Natural killer cell (primary cell): ENCODE results near the gene NEAT1. TPM values are rescaled to one million over a fixed set of nuclear protein-coding genes. Genes with fewer than 3 reads are reported as not detected.
A peak's percentile ranks its signal among the peaks of the same experiment; 100 is the strongest.

Experiments
- ATAC-seq, 3 donors: fragments of 150-1000 bp in 2 of 3; fragments of 200-7000 bp in 1 of 3; cut with Tn5 transposase; 1 replicate in 1 of 3; 2 replicates in 2 of 3; pipeline ENCODE4 v1.10.0; 2021; ENCODE audit warnings: mild to moderate bottlenecking in 2 of 3, moderate library complexity in 2 of 3
- DNase-seq, 2 donors: peaks; one replicate each; pipeline versions ENCODE4 v3.0.0 to v3.0.0-alpha.2; 2013 to 2021; ENCODE audit warnings: mixed read lengths in 1 of 2
- H3K27ac ChIP-seq: one replicate; pipeline ENCODE4 v1.5.1; 2013; ENCODE audit warnings: mild to moderate bottlenecking, low read length
- H3K27me3 ChIP-seq: one replicate; pipeline ENCODE4 v1.6.1; 2013; ENCODE audit warnings: low read length; ENCODE audit not compliant: control insufficient read depth, insufficient read depth
- H3K36me3 ChIP-seq: one replicate; pipeline ENCODE4 v1.6.1; 2013; ENCODE audit warnings: low read length; ENCODE audit not compliant: control insufficient read depth, insufficient read depth
- H3K4me1 ChIP-seq: one replicate; pipeline ENCODE4 v1.6.1; 2013; ENCODE audit warnings: low read length; ENCODE audit not compliant: control insufficient read depth, insufficient read depth
- H3K4me3 ChIP-seq: one replicate; pipeline ENCODE4 v1.5.1; 2013; ENCODE audit warnings: low read length
- H3K9me3 ChIP-seq: one replicate; pipeline ENCODE4 v1.6.1; 2013; ENCODE audit warnings: low read length; ENCODE audit not compliant: control insufficient read depth, insufficient read depth
- H3K27ac Mint-ChIP-seq, 2 donors: one replicate each; pipeline ENCODE4 v1.8.0; 2022; ENCODE audit warnings: mild to moderate bottlenecking in 2 of 2, mixed read lengths in 2 of 2, moderate library complexity in 1 of 2
- H3K27me3 Mint-ChIP-seq, 2 donors: one replicate each; pipeline ENCODE4 v1.8.0; 2022; ENCODE audit warnings: low read depth in 2 of 2, mixed read lengths in 2 of 2
- H3K36me3 Mint-ChIP-seq: one replicate; pipeline ENCODE4 v1.8.0; 2022; ENCODE audit warnings: mixed read lengths
- H3K4me1 Mint-ChIP-seq, 2 donors: one replicate each; pipeline ENCODE4 v1.8.0; 2022; ENCODE audit warnings: mixed read lengths in 2 of 2
- H3K4me3 Mint-ChIP-seq: one replicate; pipeline ENCODE4 v1.8.0; 2022; ENCODE audit warnings: mild to moderate bottlenecking, moderate library complexity, mixed read lengths
- H3K9me3 Mint-ChIP-seq, 2 donors: one replicate each; pipeline ENCODE4 v1.8.0; 2022; ENCODE audit warnings: mixed read lengths in 2 of 2
- CTCF ChIP-seq: fragments of 200-600 bp; IDR thresholded peaks from one replicate; pipeline ENCODE4 v1.8.0; 2022; ENCODE audit warnings: antibody characterized with exemption
- WGBS: methylation state at CpG from one replicate; pipeline ENCODE4 v1.1.7; 2013; ENCODE audit warnings: missing lambda C conversion rate; ENCODE audit not compliant: insufficient coverage; 5-methylcytosine and 5-hydroxymethylcytosine counted together
- intact Hi-C: fragments of 100-400 bp; cut with micrococcal nuclease; formaldehyde crosslinking; loops from one replicate; pipeline ENCODE4 v1.14.2; 2022
- total RNA-seq, 4 donors: library from RNA; stranded (reverse); fragments of 120-200 nt in 1 of 4; gene quantifications; one replicate each; pipeline versions ENCODE4 v1.2.3 to v1.2.4, GENCODE V29; 2013 to 2022

Gene NEAT1
- total RNA-seq, 3 donors from 2014 or later (not counting 1 experiment from before 2014, with no cell fraction given), result 1,031 to 1,768 (median 1,493) TPM

- Histone ChIP-seq H3K27ac (no peak overlapping the region), H3K27me3 (no peaks in the 10 kb centered on the region), H3K4me3 (no peak overlapping the region), H3K36me3 (peaks cover 48% of the 10 kb centered on the region), H3K4me1 (peaks cover 9% of the 10 kb centered on the region), H3K9me3 (no peaks in the 10 kb centered on the region)
- DNase-seq, result no peak
- Mint-ChIP-seq H3K36me3 (peaks cover 6% of the 10 kb centered on the region), H3K9me3 (no peaks in the 10 kb centered on the region), H3K27ac (no peak overlapping the region), H3K27me3 (no peaks in the 10 kb centered on the region), H3K4me1 (peaks cover 0 to 4% of the 10 kb centered on the region in 2 donors), H3K4me3 (no peak overlapping the region)
- ATAC-seq, result no peak
- 96% methylated on average over 13 of the region's 13 CpGs for WGBS
- intact Hi-C loops, result no loop called here
- no peak for TF ChIP-seq CTCF
Measured at GRCh38 chr11:65399249-65399648, 23.3 kb upstream of the NEAT1 start.

GRCh38 chr11:65399845-65400244 lies 22.8 kb upstream of the NEAT1 start:
- Mint-ChIP-seq H3K4me3 (no peak overlapping the region), H3K27ac (no peak overlapping the region)

GRCh38 chr11:65400307-65401072 lies 22.1 kb upstream of the NEAT1 start:
- H3K27ac ChIP-seq, result no peak overlapping the region
- no peak for TF ChIP-seq CTCF
- peaks cover 0 to 4% of the 10 kb centered on the region in 2 donors for H3K4me1 Mint-ChIP-seq
- no peak for ATAC-seq
- DNase-seq, result no peak
- peaks cover 53% of the 10 kb centered on the region for H3K36me3 ChIP-seq
- H3K4me1 ChIP-seq, result peaks cover 14% of the 10 kb centered on the region
- intact Hi-C loops, result no loop called here
- no peak overlapping the region for H3K4me3 ChIP-seq
- WGBS, result 96% methylated on average over 14 of the region's 17 CpGs
- H3K27me3 ChIP-seq, result no peaks in the 10 kb centered on the region
- H3K9me3 ChIP-seq, result no peaks in the 10 kb centered on the region
- no peak overlapping the region for H3K4me3 Mint-ChIP-seq
- no peaks in the 10 kb centered on the region for H3K9me3 Mint-ChIP-seq
- peaks cover 6% of the 10 kb centered on the region for H3K36me3 Mint-ChIP-seq
- H3K27ac Mint-ChIP-seq, result peak overlapping the region in 1 of 2 donors; percentile 13
- H3K27me3 Mint-ChIP-seq, result no peaks in the 10 kb centered on the region

More at GRCh38 chr11:65399845-65400244, 22.8 kb upstream of the NEAT1 start:
- Histone ChIP-seq H3K4me1 (peaks cover 14% of the 10 kb centered on the region), H3K36me3 (peaks cover 48% of the 10 kb centered on the region), H3K27me3 (no peaks in the 10 kb centered on the region), H3K4me3 (no peak overlapping the region), H3K9me3 (no peaks in the 10 kb centered on the region), H3K27ac (no peak overlapping the region)
- H3K9me3 Mint-ChIP-seq, result no peaks in the 10 kb centered on the region
- no peak for ATAC-seq
- no peak for TF ChIP-seq CTCF
- WGBS, result 96% methylated on average over 10 of the region's 10 CpGs
- intact Hi-C loops, result no loop called here
- H3K4me1 Mint-ChIP-seq, result peaks cover 0 to 4% of the 10 kb centered on the region in 2 donors
- DNase-seq, result no peak
- peaks cover 6% of the 10 kb centered on the region for H3K36me3 Mint-ChIP-seq
- H3K27me3 Mint-ChIP-seq, result no peaks in the 10 kb centered on the region
